PC-9 (cell line): Measurements from ENCODE around the gene SLC44A1.

Experiments
- CTCF ChIP-seq: fragments of 200-600 bp; sonication (generic); conservative IDR thresholded peaks from 2 replicates; pipeline ENCODE4 v1.6.1; 2017; ENCODE audit warnings: mixed run types, antibody characterized with exemption, mild to moderate bottlenecking, moderate library complexity
- EZH2 ChIP-seq: fragments of 200-600 bp; sonication (generic); IDR thresholded peaks from 2 replicates; pipeline ENCODE4 v1.8.0; 2017; ENCODE audit warnings: antibody characterized with exemption, low read depth

- TF ChIP-seq CTCF (no peak), EZH2 (no peak)
Observed at GRCh38 chr9:105307591-105308130, 63.2 kb downstream of the SLC44A1 start.
